ENCODE measurements around the gene TUBB4B. TPM values are rescaled to one million over a fixed set of nuclear protein-coding genes. Genes with fewer than 3 reads are reported as not detected.

TUBB4B gene
- total RNA-seq, 3 donors from 2014 or later: 286 to 379 (median 332) TPM

DNA sequence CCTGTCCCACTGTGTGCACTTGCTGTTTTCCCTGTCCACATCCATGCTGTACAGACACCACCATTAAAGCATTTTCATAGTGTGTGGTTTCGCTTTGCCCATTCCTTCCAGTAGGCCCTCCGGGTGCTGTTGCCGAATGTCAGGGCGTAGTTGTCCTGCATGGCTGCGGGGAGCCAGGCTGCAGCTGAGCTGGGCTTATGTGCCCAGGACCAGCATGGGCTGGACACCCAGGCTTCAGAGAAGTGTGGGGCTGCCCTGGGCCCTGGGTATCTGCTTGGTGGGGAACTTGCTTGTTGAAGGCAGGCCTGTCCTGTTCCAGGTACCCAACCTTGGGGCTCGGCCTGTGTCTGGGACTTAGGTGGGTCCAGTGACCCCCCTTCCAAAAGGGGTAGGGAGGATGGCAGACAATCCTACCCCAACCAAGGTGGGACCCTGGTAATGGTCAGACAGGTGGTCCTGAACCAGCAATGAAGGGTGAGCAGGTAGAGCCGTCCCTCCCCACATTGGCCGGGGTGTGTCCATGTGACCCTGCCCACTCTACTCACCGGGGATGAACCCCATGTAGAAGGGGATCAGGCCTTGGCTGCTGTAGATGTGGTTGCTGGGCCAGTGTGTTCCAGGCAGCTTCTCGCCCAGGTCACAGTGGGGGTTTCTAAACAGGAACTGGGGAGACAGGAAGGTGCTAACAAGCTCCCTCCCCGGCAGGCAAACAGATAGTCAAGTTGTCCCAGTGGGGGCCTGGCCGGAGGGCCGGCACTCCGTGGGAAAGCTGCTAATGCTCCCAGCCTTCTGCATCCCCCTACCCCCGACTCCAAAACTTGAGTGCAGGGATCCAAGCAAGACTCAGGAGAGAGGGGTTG, 2.8 kb downstream of the TUBB4B start:
- no peak for DNase-seq
- Histone ChIP-seq H3K36me3 (ENCODE audit: low read depth) (peaks cover 4% of the 10 kb centered on the region), H3K4me1 (ENCODE audit: low read depth) (peaks cover 28% of the 10 kb centered on the region), H3K9me3 (no peaks in the 10 kb centered on the region), H3K4me3 (no peak overlapping the region)
- TF ChIP-seq, protein P1, sequence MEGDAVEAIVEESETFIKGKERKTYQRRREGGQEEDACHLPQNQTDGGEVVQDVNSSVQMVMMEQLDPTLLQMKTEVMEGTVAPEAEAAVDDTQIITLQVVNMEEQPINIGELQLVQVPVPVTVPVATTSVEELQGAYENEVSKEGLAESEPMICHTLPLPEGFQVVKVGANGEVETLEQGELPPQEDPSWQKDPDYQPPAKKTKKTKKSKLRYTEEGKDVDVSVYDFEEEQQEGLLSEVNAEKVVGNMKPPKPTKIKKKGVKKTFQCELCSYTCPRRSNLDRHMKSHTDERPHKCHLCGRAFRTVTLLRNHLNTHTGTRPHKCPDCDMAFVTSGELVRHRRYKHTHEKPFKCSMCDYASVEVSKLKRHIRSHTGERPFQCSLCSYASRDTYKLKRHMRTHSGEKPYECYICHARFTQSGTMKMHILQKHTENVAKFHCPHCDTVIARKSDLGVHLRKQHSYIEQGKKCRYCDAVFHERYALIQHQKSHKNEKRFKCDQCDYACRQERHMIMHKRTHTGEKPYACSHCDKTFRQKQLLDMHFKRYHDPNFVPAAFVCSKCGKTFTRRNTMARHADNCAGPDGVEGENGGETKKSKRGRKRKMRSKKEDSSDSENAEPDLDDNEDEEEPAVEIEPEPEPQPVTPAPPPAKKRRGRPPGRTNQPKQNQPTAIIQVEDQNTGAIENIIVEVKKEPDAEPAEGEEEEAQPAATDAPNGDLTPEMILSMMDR (IDR thresholded peaks at IDR 0.05): no peak
- no peak for ATAC-seq
- intact Hi-C loops (cut with DNase I, micrococcal nuclease): no loop called here

DNA sequence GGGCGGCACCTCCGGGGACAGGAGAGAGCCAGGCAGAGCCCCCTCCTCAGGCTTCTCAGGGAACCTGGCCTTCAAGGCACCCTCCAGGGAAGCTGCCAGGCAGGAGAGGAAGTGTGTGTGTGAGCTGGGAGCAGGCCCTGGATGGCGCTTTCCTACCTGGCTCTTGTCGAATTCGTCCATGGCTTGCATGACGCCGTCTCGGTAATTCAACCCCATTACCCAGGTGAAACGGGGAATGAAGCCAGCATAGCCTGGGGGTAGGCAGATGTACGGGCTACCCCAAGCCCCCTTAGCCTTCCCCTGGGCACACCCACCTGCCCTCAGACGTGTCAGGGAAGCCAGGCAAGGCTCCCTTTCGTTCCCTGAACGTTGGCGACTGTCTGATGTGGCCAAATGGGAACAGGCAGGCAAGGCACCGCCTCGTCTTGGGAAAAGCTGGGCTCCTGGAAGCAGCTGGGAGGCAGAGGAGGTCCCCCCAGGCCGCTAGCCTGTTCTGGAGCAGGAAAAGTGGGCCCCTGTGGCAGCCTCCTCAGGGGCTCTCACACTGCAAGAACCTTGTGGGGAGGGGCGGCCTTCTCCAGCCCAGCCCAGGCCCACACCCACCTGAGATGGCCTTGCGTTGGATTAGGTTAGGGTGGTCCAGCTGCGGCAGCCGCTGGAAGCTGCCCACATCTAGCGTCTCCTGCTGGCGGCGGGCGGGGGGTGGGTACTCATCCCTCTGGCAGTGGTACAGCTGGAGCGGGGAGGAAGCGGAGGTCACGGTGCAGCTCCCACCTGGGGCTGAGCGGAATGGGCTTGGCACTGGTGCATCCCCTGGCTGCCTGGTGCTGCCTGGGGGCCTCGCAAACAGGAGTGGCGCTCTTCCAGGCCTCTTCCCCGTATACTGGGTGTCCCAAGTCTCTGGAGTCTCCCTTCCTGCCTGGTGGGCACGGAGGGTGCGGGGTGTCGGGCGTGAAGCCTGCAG, 3.7 kb downstream of the TUBB4B start:
- intact Hi-C loops (cut with DNase I, micrococcal nuclease): no loop called here
- Histone ChIP-seq H3K36me3 (ENCODE audit: low read depth) (peaks cover 4% of the 10 kb centered on the region), H3K4me3 (no peak overlapping the region), H3K4me1 (ENCODE audit: low read depth) (peaks cover 19% of the 10 kb centered on the region), H3K9me3 (no peaks in the 10 kb centered on the region)
- TF ChIP-seq, protein P1 (IDR thresholded peaks at IDR 0.05): no peak
- ATAC-seq (no peak), DNase-seq (no peak)

DNA sequence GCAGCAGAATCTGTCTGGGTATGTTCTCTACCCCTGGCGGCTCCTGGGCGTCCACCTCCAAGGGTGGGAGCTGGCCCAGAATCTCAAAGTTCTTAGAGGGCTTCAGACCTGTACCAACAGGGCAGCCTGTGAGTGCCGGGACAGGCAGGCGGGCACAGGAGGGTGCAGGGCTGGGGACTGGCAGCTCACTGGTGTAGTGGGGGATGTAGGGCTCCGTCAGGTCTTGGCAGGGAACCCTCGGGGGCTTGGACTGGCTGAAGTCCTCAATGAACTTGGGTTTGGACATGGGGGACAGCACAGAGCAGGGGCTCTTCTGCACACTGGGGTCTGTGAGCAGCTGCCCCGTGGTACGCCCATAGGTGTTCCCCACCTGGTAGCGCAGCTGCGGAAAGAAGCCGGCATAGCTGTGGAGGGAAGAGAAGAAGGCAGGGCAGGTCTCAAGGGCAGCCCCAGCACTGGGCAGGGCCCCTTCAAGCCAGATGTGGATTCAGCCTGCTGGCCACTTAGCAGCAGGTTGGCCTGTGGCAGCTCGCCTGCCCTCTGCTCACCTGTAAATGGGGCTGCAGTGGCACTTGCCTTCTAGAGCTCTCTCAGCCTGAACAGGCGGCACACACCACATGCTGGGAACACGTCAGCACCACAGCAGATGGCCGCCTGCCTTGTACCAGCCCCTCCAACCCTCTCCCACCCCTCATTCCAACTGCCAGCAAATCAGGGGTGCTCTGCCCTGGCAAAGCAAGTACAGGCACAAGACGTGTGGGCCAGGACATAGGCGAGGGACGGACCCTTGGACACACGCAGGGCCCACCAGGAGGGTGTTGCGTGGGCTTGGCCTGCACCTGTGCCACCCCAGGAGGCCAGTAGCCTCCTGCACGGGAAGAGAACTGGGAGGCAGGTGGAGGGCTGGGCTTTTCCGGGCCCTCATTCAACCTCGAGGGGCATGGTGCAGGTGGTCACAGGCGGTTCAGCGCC, 4.6 kb downstream of the TUBB4B start:
- Histone ChIP-seq H3K36me3 (ENCODE audit: low read depth) (peaks cover 4% of the 10 kb centered on the region), H3K9me3 (no peaks in the 10 kb centered on the region), H3K4me1 (ENCODE audit: low read depth) (peaks cover 15% of the 10 kb centered on the region), H3K4me3 (no peak overlapping the region)
- DNase-seq (no peak), ATAC-seq (no peak)
- intact Hi-C loops (cut with DNase I, micrococcal nuclease): no loop called here
- TF ChIP-seq, protein P1 (IDR thresholded peaks at IDR 0.05): no peak

DNA sequence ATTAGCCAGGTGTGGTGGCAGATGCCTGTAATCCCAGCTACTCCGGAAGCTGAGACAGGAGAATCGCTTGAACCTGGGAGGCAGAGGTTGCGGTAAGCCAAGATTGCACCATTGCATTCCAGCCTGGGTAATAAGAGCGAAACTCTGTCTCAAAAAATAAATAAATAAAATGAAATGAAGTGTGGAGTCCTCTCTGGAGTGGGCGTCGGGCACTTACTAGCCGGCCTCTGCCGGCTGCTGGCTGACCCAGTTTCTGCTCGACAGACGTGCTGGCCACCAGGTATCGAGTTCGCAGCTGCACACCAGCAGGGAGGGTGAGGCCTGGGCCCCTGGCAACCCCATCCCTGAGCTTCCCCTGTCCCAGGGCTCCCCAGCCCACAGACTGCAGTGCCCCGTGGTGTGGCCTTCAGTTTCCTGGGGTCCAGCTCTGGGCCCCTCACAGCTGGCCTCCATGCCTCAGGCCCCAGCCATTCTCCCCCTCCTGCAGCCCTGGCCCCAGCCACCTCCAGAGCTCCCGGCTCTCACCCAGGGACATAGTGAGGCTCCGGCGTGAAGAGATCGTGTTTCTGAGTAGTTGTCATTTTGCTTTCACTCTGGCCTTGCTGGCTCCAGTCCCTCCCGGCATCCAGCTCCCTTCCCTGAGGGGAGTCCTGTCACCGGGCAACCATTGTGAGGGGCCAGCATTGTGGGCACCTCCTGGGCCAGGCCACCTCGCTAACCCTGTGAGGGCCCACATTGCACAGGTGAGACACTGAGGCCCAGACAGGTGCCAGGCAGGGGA, 6.2 kb downstream of the TUBB4B start:
- DNase-seq (no peak), ATAC-seq (no peak)
- no peak overlapping the region for H3K4me3 ChIP-seq
- H3K4me1 ChIP-seq (ENCODE audit: low read depth): peaks cover 9% of the 10 kb centered on the region
- no peaks in the 10 kb centered on the region for H3K9me3 ChIP-seq
- H3K36me3 ChIP-seq (ENCODE audit: low read depth): no peaks in the 10 kb centered on the region
- TF ChIP-seq, protein P1 (IDR thresholded peaks at IDR 0.05): no peak
- intact Hi-C loops (cut with DNase I, micrococcal nuclease): no loop called here
